ENCODE results near the gene CTSG.
"Not testable (repeated sequence)": the region's sequence is repeated elsewhere in the genome, so short reads cannot be mapped to it uniquely, and the experiment has no call there.

The CTSG gene

GRCh38 chr14:24576182-24576581 is at the start of gene CTSG:
Gene CTSG, minus strand, starts transcription at chr14:24576250. Its CDS starts 27 bp downstream, at chr14:24576223.
- no peak for DNase-seq

- no peak for DNase-seq
Observed at GRCh38 chr14:24613747-24614146, 37.7 kb upstream of the CTSG start.

GRCh38 chr14:24613241-24613640 is 37.2 kb upstream of the CTSG start:
- DNase-seq, result no peak

GRCh38 chr14:24612196-24612595 is 36.1 kb upstream of the CTSG start:
- DNase-seq, result no peak

GRCh38 chr14:24609655-24610344 is 33.8 kb upstream of the CTSG start, which contains the start of gene GZMH:
Gene GZMH, minus strand, starts transcription at chr14:24609685. Its CDS starts 72 bp downstream, at chr14:24609613.
- no peak for DNase-seq

- no peak for DNase-seq
Observed at GRCh38 chr14:24607635-24608514, 31.8 kb upstream of the CTSG start.

- no peak for DNase-seq
Observed at GRCh38 chr14:24607081-24607480, 31.0 kb upstream of the CTSG start.

GRCh38 chr14:24606297-24606696 is 30.2 kb upstream of the CTSG start:
- DNase-seq, result no peak

GRCh38 chr14:24605435-24606190 is 29.6 kb upstream of the CTSG start:
- peak; percentile 68 for DNase-seq

- DNase-seq, result no peak
Observed at GRCh38 chr14:24597403-24597802, 21.4 kb upstream of the CTSG start.

GRCh38 chr14:24595073-24595808 is 19.2 kb upstream of the CTSG start:
- no peak for DNase-seq

GRCh38 chr14:24591004-24591403 is 15.0 kb upstream of the CTSG start:
- not testable (repeated sequence) for DNase-seq

GRCh38 chr14:24584402-24584801 is 8.4 kb upstream of the CTSG start:
- DNase-seq, result not testable (repeated sequence)

GRCh38 chr14:24578558-24578957 is 2.5 kb upstream of the CTSG start:
- no peak for DNase-seq

- DNase-seq, result no peak
Observed at GRCh38 chr14:24576771-24577170, 721 bp upstream of the CTSG start.

GRCh38 chr14:24574206-24574774 is 1.8 kb downstream of the CTSG start:
- DNase-seq, result no peak

GRCh38 chr14:24566318-24566717 is 9.7 kb downstream of the CTSG start:
- no peak for DNase-seq

GRCh38 chr14:24565766-24566165 is 10.3 kb downstream of the CTSG start:
- no peak for DNase-seq

GRCh38 chr14:24563505-24563904 is 12.5 kb downstream of the CTSG start:
- DNase-seq, result no peak

GRCh38 chr14:24556756-24557155 is 19.3 kb downstream of the CTSG start:
- no peak for DNase-seq

GRCh38 chr14:24549064-24549463 is 27.0 kb downstream of the CTSG start:
- not testable (repeated sequence) for DNase-seq

- DNase-seq, result no peak
Observed at GRCh38 chr14:24542346-24542936, 33.6 kb downstream of the CTSG start.

All from CD4-positive, alpha-beta T cell treated with Interleukin-17A for 4 hours (primary cell).